ENCODE data around the gene PLCG1.

PLCG1 gene

DNA sequence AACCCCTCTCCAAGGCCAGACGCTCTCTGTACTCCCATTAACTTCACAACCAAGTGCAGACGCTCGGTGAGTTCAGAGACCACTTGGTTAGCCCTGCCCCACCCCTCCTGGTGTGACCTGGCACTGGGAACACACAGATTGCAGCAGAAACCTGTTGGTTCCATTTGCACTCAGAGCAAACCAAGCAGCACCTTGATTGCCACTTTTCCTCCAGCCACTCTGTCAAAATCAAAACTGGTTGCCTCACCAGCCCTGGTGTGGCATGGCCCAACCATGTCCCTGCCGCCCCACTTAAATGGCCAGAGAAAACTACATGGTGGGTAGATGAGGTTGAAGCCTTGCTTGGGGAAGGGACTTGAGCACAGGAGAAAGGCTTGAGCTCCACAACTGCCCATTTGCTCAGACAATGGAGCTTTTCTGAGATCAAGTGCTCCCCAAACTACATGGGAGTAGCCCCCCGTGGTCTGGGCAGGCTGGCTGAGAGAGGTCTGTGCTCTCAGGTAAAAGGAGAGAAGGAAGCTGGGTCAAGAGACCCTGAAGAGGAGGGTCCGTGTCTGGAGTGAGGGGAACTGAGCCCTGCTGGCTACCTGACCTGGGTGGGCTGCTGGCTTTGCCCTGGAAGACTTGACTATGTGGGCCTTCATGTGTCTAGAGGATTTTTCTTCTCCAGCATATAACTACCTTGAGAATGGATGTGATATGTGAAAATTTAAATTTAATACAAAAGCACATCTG, 43.4 kb downstream of the PLCG1 start:
- DNase-seq: no peak

GRCh38 chr20:41181567-41181966, 44.2 kb downstream of the PLCG1 start:
- DNase-seq: no peak

DNA sequence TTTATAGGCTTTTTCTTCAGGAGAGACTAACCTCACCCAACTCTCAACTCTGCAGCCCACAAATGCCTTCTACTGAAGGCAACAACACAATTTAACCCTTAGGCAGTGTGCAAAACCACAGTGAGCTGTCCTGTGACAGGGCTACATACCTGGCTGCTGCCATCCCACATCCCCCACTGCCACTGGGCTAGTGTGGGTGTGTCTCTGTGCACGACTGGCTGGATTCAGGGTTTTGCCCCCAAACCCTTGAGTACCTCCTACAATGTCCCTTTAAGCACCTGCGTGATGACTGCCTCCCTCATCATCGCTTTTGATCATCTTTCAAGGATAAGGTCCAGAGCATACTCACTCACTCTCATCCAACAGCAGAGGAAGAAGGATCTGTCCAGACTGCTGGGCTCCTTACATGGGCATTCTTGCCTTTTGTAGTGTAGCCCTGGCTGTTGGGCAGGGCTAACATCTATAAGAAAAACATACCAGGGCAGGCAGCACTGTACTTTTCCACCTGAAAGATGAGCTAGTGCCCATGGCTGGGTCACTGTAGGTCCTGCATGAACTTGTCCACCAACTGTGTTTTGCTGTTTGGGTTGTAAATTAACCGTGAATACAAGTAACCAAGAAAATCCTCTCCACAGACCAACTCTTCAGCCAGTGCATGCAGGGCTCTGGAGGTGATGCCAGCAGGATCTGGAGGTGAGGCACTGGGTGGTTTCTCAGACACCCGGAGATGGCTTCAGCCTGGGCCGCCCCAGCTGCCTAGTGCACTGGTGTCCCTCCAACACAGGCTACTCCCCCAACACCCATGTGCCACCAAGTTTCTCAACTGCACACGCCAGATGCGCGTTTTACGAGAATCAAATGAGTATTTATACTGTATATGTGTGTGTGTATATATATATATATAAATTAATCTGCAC, 45.2 kb downstream of the PLCG1 start:
- no peak for DNase-seq

DNA sequence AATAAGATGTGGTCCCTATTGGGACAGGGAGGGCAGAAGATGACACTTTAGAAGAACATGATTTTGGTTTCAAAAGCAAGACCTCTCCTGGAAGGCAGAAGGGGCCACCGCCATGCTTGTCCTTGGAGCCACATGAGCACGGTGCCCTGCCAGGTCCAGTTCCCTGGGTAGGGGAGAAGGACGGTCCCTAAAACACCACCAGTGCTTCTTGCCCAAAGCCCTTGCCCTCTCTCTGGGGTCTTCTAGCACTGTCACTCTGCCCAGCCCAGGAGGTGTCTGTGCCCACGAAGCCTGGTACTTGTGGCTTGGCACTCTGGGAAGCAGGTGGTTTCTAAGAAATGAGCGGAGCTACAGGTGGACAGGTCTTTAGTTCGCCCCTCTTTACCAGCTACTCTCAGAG, 46.0 kb downstream of the PLCG1 start:
- no peak for DNase-seq

GRCh38 chr20:41183831-41184230, 46.5 kb downstream of the PLCG1 start:
- no peak for DNase-seq

GRCh38 chr20:41185013-41185757, 47.8 kb downstream of the PLCG1 start:
- DNase-seq: no peak

DNA sequence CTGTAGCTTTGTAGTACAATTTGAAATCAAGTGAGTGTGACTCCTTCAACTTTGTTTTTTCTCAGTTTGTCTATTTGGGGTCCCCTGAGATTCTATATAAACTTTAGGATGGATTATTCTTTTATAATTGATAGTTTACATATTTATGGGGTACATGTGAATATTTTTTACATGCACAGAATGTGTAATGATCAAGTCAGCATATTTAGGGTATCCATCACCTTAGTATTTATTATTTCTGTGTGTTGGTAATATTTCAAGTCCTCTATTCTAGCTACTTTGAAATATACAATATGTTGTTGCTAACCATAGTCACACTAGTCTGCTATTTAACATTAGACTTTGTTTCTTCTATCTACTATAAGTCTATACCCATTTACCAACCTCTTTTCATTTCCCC, 50.3 kb downstream of the PLCG1 start:
- DNase-seq: no peak

DNA sequence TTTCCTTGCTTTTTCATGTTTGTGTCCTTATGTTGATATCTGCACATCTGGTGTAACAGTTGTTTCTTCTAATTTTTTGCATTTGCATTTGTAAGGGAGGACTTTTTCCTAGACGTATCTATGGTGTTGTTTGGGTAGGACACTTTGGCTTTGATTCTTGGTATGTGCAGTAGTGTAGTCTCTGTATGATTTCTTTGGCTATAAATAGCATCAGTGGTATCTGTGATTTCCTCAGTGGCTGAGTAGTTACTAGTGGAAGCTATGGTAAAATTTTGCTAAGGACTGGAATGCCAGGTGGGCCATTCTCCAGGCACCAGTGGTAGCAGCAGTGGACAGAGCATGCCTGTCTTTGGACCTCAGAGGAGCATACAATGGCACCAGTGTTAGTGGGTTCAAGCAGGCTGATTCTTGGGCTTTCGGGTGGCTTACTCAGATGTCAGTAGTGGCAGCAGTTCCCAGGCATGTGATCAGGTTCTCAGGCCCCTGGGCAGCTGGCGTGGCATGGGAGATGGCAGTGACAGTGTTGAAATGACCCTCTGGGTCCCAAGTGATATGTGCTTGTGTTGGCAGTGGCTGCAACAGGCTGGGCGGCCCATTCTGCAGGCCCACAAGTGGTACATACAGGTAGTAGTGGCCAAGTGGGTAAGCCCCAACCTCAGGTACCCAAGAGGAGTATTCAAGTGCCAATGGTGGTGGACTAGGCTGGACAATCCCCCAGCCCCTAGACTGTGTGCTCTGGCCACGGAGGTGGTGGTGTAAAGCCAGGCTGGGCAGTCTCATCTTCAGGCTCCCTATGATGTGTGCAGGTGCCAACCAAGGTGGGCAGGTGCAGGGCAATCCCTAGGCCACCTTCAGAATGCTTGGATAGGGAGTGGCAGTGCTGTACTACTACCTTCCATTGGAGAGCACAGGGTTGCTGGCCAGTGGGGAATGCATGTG, 54.5 kb downstream of the PLCG1 start:
- no peak for DNase-seq

DNA sequence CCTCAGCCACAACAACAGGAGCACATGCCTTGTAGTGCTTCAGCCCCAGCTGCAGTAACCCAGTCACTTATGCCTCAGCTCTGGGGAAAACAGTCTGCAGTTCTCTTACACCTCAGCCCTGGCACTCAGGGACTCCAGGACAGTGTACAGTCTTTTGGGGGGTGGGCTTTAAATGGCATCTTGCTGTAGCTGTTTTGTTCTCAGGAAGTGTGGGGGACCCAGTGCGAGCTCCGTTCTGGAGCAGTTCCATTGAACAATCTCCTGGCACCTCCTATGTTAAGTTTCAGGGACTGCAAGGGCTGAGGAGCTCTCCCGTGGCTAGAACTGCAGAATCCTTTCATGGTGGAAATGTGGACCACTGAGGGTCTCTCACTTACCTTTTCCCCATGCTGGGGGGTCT, 55.2 kb downstream of the PLCG1 start:
- DNase-seq: no peak

DNA sequence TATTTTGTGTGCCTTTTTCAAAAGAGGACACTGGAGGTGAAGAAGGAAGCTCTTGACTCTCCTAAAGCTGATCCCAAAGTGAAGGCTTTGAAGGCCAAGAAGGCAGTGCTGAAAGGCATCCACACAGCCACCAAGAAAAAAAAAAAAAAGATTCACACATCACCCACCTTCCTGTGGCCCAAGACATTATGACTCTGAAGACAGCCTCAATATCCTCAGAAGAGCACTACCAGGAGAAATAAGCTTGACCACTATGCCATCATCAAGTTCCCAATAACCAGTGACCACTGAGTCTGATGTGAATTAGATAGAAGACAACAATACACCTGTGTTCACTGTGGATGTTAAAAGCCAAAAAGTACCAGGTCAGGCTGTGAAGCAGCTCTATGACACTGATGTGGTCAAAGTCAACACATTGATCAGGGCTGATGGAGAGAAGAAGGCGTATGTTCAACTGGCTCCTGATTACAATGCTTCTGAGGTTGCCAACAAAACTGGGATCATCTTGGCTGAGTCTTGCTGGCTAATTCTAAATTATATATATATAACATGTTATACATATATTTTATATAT, 59.4 kb downstream of the PLCG1 start:
- DNase-seq: no peak

DNA sequence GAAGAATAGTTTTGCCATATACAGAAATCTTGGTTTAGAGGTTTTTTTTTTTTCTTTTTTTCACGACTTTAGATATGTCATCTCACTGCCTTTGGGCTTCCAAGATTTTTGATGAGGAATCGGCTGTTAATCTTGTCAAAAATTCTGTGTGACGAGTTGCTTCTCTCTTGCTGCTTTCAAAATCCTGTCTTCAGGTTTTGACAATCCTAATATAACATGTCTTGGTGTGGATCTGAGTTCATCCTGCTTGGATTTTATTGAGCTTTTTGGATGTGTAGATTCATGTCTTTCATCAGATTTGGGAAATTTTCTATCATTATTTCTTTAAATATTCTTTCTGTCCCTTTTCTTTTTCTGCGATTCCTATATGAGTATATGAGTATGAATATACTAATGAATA, 61.1 kb downstream of the PLCG1 start:
- no peak for DNase-seq

GRCh38 chr20:41200446-41201202, 63.3 kb downstream of the PLCG1 start:
- peak; percentile 22 for DNase-seq

- DNase-seq: no peak
Measured at GRCh38 chr20:41201760-41202159, 64.4 kb downstream of the PLCG1 start.

DNA sequence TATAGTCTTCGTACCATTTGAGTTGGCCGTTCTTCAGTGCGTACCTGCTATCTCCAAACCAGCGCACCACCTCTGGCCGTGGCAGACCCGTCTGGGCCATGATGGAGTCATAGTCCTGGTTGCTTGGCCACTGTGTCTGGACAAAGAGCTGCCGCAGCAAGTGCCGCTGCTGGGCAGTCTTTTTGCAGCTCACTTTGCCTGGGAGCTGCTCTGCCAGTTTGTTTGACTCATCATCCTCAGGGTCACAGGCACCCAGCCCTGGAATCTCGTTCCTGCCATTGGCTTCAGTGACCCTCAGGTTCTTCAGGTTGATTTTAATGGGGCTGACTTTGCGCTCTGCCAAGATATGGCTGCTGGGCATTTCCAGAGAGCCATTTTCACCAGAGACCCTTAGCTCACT, 65.1 kb downstream of the PLCG1 start:
- DNase-seq: no peak

GRCh38 chr20:41203660-41204059, 66.3 kb downstream of the PLCG1 start:
- no peak for DNase-seq

- DNase-seq: no peak
Measured at GRCh38 chr20:41204304-41205265, 67.2 kb downstream of the PLCG1 start.

DNA sequence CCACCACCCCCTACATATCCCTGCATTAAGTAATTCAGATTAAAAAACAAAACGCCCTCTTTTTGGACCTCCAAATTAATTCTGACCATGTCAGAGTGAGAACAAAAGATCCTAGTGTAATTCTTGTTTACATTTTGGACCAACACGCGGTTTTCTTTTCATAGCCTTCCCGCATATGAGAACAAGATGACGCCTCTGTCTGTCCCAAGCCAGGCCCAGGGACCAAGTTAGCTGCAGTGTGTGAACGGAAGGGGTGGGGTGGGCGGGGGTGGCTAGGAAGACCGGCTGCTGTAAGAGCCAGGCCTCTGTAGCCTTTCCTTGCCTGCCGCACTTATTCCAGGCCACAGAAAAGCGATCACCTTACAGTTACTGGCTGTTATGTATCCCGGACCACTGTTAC, 68.0 kb downstream of the PLCG1 start:
- no peak for DNase-seq

DNA sequence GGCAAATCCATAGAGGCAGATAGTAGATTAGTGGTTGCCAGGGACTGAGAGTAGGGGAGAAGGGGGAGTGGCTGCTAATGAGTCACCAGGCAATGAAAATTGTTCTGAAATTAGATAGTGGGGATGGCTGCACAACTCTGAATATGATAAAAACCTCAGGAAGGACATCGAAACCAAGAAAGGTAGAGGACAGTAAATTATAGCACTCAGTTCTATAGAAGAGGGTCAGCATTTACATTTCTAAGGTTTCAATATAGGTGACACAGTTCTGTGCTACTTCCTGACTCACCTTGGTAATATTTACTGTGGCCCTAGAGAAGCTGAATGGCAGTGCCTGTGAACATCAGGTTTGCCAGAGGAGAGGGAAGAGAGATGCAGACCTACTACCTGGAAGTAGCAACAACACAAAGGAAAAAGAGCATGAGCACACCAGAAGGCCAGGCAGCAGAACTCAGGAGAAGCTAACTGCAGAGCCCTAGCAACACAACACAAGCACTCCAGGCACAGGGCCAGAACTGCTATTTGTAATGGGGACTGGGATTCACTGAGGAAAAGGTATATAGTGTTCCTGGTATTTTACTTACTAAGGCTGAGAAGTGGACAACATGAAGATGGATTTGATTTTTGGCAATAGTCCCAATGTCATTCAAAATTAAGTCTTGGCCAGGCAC, 75.9 kb downstream of the PLCG1 start:
- DNase-seq: peak; percentile 28

GRCh38 chr20:41214202-41214601, 76.9 kb downstream of the PLCG1 start:
- no peak for DNase-seq
